Measurements from ENCODE around the gene FBXO40.

FBXO40 gene

GRCh38 chr3:121624147-121624899, 31.1 kb downstream of the FBXO40 start:
- DNase-seq = no peak

DNA sequence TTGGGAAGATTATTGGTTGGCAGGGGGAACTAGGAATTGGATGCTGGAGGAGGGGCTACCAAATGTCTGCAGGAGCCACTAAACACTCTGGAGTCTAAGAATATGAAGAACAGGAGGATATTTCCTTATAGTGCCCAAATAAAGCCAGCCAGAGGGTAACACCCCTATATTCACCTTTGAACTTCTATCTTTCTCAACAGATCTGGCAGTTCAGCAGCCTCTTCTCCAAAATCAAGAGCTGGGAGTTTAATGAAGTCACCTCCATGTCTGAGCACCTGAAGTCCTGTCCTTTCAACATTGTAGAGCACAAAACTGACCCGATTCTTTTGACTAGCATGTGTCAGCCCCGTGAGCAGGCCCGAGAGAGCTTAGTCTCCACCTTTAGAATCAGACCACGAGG, 33.3 kb downstream of the FBXO40 start:
- DNase-seq = no peak

DNA sequence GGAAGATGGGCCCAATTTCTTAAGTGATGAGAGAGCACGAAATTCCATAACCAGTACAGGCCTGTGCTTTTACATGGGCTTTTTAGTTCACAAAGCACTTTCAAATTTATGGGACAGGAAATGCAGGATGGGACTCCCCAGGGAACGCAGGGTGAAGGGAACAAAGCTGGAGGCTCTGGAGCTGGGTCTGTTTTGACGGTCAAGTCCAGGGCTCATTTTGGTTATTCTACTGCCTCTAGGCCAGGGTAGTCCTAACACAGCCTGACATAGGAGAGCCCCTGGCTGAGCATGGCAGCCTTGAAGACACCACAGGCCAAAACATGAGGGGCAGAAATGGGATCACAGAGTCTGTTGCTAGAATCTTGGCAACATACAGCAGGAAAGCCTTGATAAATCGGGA, 34.0 kb downstream of the FBXO40 start:
- no peak for DNase-seq

GRCh38 chr3:121627622-121628021, 34.4 kb downstream of the FBXO40 start:
- DNase-seq = no peak

DNA sequence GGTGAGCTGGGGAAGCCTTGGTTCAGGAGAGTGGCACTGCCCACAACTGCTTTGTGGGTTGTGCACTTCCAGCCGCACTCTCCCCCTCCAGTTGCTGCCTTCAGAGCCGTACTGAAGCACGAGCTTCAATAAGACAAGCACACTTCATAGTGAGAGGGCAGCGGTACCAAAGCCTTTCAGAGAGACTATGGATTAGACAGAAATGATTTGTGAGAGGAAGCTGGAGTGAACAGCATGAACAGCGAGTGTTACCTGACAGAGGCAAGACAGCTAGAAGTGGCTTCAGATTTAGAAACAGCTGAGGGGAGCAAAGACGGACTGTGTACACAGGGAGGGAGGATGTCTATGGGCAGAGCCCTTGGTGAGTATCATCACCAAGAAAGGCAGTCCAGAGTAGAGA, 36.4 kb downstream of the FBXO40 start:
- DNase-seq = no peak

GRCh38 chr3:121630355-121630754, 37.2 kb downstream of the FBXO40 start:
- no peak for DNase-seq

DNA sequence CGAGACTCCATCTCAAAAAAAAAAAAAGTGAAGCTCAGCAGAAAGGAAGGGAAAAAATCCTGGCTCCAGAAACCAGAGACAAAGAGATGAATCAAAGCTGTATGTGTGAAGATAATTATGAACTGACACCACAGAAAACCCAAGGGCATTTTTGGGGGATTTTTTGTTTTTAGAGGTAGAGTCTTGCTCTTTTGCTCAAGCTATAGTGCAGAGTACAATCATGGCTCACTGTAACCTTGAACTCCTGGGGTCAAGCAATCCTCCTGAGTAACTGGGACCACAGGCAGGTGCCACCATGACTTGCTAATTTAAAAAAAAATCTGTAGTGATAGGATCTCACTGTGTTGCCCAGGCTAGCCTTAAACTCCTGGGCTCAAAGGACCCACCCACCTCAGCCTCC, 44.7 kb downstream of the FBXO40 start:
- no peak for DNase-seq

GRCh38 chr3:121641127-121641526, 47.9 kb downstream of the FBXO40 start:
- DNase-seq = no peak

- no peak for DNase-seq
Measured at GRCh38 chr3:121642601-121643314, 49.6 kb downstream of the FBXO40 start.

- DNase-seq = no peak
Measured at GRCh38 chr3:121645054-121645453, 51.9 kb downstream of the FBXO40 start.

- DNase-seq = no peak
Measured at GRCh38 chr3:121648219-121648958, 55.2 kb downstream of the FBXO40 start.

DNA sequence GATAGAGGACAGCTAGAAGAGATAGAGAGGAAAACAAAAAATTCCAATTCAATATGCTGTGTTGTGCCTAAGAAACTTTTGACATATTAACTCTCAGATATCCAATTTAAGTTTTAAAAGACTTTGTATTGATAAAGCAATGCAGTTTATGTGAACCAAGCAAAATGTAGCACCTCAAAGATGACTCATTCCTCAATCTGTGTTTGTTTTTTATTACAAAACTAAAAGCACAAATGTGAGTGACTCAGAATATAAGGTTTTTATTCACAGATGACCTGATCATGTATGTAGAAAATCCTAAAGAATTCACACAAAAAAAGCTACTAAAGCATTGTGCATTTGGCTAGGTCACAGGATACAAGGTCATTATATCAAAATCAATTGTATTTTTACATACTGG, 56.5 kb downstream of the FBXO40 start:
- DNase-seq = no peak

- no peak for DNase-seq
Measured at GRCh38 chr3:121651684-121652083, 58.5 kb downstream of the FBXO40 start.

DNA sequence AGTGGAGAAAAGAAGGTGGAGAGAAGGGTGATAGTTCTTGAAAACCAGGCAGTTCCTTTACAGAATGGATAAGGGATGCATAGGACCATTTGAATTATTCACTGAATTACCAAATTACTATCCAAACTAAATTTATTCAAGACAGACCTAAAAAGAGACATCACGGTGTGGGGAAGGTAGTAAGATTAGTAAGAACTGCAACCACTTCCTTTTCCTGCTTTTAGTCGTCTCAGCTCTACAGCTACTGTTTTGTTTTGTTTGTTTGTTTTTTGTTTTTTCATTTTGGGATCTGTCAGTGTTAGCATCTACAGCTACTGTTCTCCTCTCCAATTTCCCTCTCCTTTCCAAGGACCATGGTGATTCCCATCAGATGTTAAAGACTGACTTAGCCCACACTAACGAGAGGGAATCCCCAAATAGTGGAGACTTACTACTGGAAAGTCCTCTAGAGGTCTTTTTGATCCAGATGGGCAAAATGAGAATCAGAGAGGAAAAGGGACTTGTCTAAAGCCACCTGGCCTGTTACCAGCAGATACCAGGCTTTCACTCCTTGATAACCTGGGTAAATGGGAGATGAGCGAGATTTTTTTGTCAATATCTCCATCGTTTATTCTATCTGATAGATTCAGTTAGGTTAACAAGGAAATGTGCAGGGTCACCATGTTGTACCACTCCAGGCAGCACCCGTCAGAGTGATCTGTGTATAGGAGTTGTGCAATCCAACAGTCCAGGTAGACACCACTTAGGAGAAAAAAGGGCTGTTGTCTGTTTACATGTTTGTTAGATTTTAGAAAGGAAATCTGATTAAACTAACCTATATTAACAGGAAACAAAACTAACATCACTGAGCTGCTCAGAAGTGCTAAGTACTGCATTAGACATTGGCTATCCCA, 61.6 kb downstream of the FBXO40 start:
- no peak for DNase-seq

DNA sequence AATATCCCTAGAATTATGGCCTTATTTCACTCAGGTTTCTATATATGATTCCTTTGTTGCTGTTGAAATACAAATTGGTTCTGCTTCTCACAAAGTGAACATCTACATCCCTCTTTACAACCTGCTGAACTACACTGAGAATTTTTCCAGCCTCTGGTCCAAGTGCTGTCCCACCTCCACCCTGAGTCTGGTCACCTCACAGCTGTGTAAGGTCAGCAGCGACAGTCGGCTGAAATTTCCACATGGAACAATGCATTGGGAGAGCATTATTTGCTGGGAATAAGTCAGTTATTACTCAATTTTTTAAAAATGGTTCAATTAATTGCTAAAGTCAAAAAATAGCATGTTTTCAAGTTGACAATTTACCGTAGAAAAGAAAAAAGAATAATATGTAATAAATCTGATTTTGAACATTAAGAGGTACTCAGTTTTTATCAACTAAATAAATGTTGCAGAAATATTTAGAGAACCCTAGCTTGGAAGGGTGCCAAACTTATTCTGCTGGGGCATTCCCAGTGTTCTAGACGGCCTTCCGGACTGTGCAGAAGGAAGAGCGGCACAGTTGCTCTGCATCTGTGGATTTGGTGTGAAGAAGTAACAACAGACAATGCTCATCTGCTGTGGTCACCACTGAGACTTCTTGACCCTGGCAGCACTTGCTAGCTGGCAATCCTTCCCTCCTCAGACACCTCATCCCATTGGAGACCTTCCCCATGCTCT, 65.7 kb downstream of the FBXO40 start:
- DNase-seq = no peak

DNA sequence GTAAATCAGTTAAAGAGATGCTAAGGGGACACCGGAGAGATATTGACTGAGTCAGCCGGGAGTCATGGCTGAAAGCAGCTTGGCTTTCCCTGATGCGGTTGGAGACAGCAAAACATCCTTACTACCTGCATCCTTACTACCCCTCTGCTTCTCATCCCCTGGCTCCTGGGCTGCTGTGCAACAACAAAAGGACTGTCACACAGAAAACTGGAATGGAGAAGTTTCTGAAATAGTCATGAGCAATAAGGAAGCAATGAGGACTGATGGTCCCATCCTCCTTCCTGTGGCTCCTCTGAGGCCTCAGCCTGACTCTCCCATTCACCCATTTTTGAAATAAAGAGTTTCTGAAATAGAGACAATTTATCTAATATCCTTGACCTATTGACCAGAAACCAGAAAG, 66.4 kb downstream of the FBXO40 start:
- no peak for DNase-seq

DNA sequence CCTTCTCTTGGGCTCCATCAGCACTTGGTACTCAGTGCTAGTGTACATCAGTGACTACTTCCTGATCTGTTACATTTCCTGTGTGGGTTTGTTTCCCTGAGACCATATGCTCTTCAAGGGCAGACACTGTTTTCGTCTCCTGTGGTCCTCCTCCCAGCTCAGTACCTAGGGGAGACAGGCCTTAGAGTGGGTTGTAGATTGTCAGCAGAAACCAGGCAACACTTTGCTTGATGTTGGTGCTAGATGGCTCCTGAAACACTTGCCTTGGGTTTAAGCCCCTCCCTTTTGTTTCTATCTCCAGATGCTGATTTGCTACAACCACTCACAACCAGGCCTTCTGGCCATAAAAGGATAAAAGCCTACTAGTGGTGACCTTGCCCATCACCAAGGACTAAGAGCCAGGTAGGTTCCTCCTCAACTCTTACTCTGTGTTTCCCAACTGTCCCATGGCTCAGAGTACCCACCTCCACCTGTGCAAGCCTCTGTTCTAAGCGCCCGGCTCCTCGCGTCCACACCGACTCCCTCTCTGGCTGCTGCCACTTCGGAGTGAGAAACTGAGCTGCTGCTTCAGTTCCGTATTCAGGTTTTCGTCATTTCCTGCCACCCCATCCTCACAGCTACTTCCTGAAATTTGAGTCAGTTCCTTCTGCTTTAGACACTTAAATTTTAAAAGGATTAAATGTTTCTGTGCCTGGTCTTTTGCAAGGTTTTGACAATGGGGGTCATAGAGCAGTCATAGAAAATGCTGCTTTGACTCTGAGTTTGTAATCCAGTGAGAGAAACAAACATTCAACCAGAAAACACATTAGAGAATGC, 67.4 kb downstream of the FBXO40 start, which contains the start of gene HCLS1:
Gene HCLS1 (minus strand): TSS at position 548 of the 816 bp plus-strand sequence. CDS start 2,556 bp downstream, outside the sequence.
- peak; percentile 75 for DNase-seq

GRCh38 chr3:121661376-121661775, 68.2 kb downstream of the FBXO40 start:
- DNase-seq = no peak

DNA sequence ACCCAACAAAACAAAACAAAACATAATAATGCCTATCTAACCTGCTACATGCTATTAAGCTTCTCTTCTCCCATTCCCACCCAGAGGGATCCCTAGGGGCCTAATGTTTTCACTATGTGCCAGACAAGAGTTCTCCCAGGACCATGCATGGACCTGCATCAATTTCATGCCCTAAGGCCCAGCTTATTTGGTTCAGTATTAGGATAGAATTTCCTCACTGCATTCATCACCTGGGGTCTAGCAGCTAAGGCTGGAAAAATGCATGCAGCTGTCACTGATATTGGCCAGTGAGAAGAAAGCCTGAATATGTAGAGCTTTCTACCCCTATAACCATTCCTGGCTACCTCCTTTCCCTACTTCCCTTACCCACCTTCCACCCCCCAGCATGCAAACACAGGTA, 69.6 kb downstream of the FBXO40 start:
- no peak for DNase-seq

GRCh38 chr3:121663171-121663847, 70.1 kb downstream of the FBXO40 start:
- DNase-seq = no peak
